Measurements from ENCODE around the gene KDELR1. TPM values are rescaled to one million over a fixed set of nuclear protein-coding genes. Genes with fewer than 3 reads are reported as not detected.

Gene KDELR1
- total and polyA plus RNA-seq, 9 of the 15 experiments (the other 6 are each of a cell fraction or from before 2014, with no cell fraction given), result 6.1 to 165 (median 58.5) TPM

GRCh38 chr19:48362716-48363499 is 28.4 kb downstream of the KDELR1 start (continued):
- TF ChIP-seq TRIM25 (IDR thresholded peaks at IDR 0.05; ENCODE audit: borderline replicate concordance) (no peak), HMG20A (CRISPR knock-in tag; conservative IDR thresholded peaks at IDR 0.05) (no peak), L3MBTL2 (IDR thresholded peaks at IDR 0.05) (peak; percentile 78), ZNF134 (CRISPR knock-in tag; conservative IDR thresholded peaks at IDR 0.05) (peak; percentile 41; the same call in 1 of the 2 replicates), HDGF (IDR thresholded peaks at IDR 0.05) (no peak), ZNF785 (CRISPR knock-in tag; IDR thresholded peaks at IDR 0.05) (no peak), E2F8 (IDR thresholded peaks at IDR 0.05; ENCODE audit: low read depth, partially characterized antibody) (no peak), RAD51 (IDR thresholded peaks at IDR 0.05; ENCODE audit: borderline replicate concordance, low read depth) (no peak), ZNF512 (tag; IDR thresholded peaks at IDR 0.05) (no peak), BCOR (IDR thresholded peaks at IDR 0.05) (no peak), MECOM (CRISPR knock-in tag; IDR thresholded peaks at IDR 0.05) (no peak), ZKSCAN1 (IDR thresholded peaks at IDR 0.05; ENCODE audit: low read depth, low read length) (no peak), FOXO4 (CRISPR knock-in tag; IDR thresholded peaks at IDR 0.05) (no peak), ILF3 (IDR thresholded peaks at IDR 0.05; ENCODE audit: borderline replicate concordance) (no peak)

All from K562 (cell line).